ENCODE data around the gene LYVE1.

LYVE1 gene

GRCh38 chr11:10575346-10576034, 7.0 kb upstream of the LYVE1 start:
- no peak overlapping the region for H3K27ac ChIP-seq (ENCODE audit: low read depth, low read length, severe bottlenecking)
- WGBS, 2 experiments (ENCODE audit: insufficient coverage in 2 of 2): no CpG with 5 or more reads among the region's 3 CpGs
- H3K9me3 ChIP-seq (ENCODE audit: control insufficient read depth, low read length): no peaks in the 10 kb centered on the region
- H3K4me3 ChIP-seq (ENCODE audit: extremely low read depth, insufficient read depth, low read length, poor library complexity, severe bottlenecking): no peak overlapping the region
- H3K4me1 ChIP-seq (ENCODE audit: control insufficient read depth, insufficient read depth, low read length, poor library complexity, severe bottlenecking): peaks cover 35% of the 10 kb centered on the region
- no peaks in the 10 kb centered on the region for H3K36me3 ChIP-seq (ENCODE audit: control insufficient read depth, insufficient read depth, low read length)

- Histone ChIP-seq H3K4me1 (ENCODE audit: control insufficient read depth, insufficient read depth, low read length, poor library complexity, severe bottlenecking) (peaks cover 16% of the 10 kb centered on the region), H3K36me3 (ENCODE audit: control insufficient read depth, insufficient read depth, low read length) (no peaks in the 10 kb centered on the region), H3K9me3 (ENCODE audit: control insufficient read depth, low read length) (no peaks in the 10 kb centered on the region), H3K4me3 (ENCODE audit: extremely low read depth, insufficient read depth, low read length, poor library complexity, severe bottlenecking) (no peak overlapping the region), H3K27ac (ENCODE audit: low read depth, low read length, severe bottlenecking) (no peak overlapping the region)
- WGBS, 2 experiments (ENCODE audit: insufficient coverage in 2 of 2): 83 to 87% methylated on average over 2 to 3 of the region's 3 CpGs
Measured at GRCh38 chr11:10573556-10573955, 5.1 kb upstream of the LYVE1 start.

GRCh38 chr11:10573028-10573427, 4.6 kb upstream of the LYVE1 start:
- Histone ChIP-seq H3K9me3 (ENCODE audit: control insufficient read depth, low read length) (no peaks in the 10 kb centered on the region), H3K4me1 (ENCODE audit: control insufficient read depth, insufficient read depth, low read length, poor library complexity, severe bottlenecking) (peaks cover 16% of the 10 kb centered on the region), H3K36me3 (ENCODE audit: control insufficient read depth, insufficient read depth, low read length) (no peaks in the 10 kb centered on the region), H3K4me3 (ENCODE audit: extremely low read depth, insufficient read depth, low read length, poor library complexity, severe bottlenecking) (no peak overlapping the region), H3K27ac (ENCODE audit: low read depth, low read length, severe bottlenecking) (no peak overlapping the region)

- no peaks in the 10 kb centered on the region for H3K9me3 ChIP-seq (ENCODE audit: control insufficient read depth, low read length)
- H3K4me1 ChIP-seq (ENCODE audit: control insufficient read depth, insufficient read depth, low read length, poor library complexity, severe bottlenecking): peaks cover 16% of the 10 kb centered on the region
- no peaks in the 10 kb centered on the region for H3K36me3 ChIP-seq (ENCODE audit: control insufficient read depth, insufficient read depth, low read length)
- 92 to 100% methylated on average over 1 to 2 of the region's 2 CpGs for whole genome bisulfite sequencing, 2 experiments (ENCODE audit: insufficient coverage in 2 of 2)
- no peak overlapping the region for H3K27ac ChIP-seq (ENCODE audit: low read depth, low read length, severe bottlenecking)
- no peak overlapping the region for H3K4me3 ChIP-seq (ENCODE audit: extremely low read depth, insufficient read depth, low read length, poor library complexity, severe bottlenecking)
Measured at GRCh38 chr11:10572533-10572932, 4.1 kb upstream of the LYVE1 start.

- H3K27ac ChIP-seq (ENCODE audit: low read depth, low read length, severe bottlenecking): no peak overlapping the region
- no peaks in the 10 kb centered on the region for H3K4me1 ChIP-seq (ENCODE audit: control insufficient read depth, insufficient read depth, low read length, poor library complexity, severe bottlenecking)
- WGBS, 2 experiments (ENCODE audit: insufficient coverage in 2 of 2): no CpG with 5 or more reads among the region's 2 CpGs
- no peaks in the 10 kb centered on the region for H3K36me3 ChIP-seq (ENCODE audit: control insufficient read depth, insufficient read depth, low read length)
- H3K9me3 ChIP-seq (ENCODE audit: control insufficient read depth, low read length): no peaks in the 10 kb centered on the region
- H3K4me3 ChIP-seq (ENCODE audit: extremely low read depth, insufficient read depth, low read length, poor library complexity, severe bottlenecking): no peak overlapping the region
Measured at GRCh38 chr11:10567446-10567845, 1.0 kb downstream of the LYVE1 start.

- Histone ChIP-seq H3K4me1 (ENCODE audit: control insufficient read depth, insufficient read depth, low read length, poor library complexity, severe bottlenecking) (no peaks in the 10 kb centered on the region), H3K27ac (ENCODE audit: low read depth, low read length, severe bottlenecking) (no peak overlapping the region), H3K9me3 (ENCODE audit: control insufficient read depth, low read length) (no peaks in the 10 kb centered on the region), H3K4me3 (ENCODE audit: extremely low read depth, insufficient read depth, low read length, poor library complexity, severe bottlenecking) (no peak overlapping the region), H3K36me3 (ENCODE audit: control insufficient read depth, insufficient read depth, low read length) (no peaks in the 10 kb centered on the region)
- whole genome bisulfite sequencing, 2 experiments (ENCODE audit: insufficient coverage in 2 of 2): 95 to 97% methylated on average over 3 of the region's 6 CpGs
Measured at GRCh38 chr11:10566257-10566957, 2.1 kb downstream of the LYVE1 start.

- no peak overlapping the region for H3K27ac ChIP-seq (ENCODE audit: low read depth, low read length, severe bottlenecking)
- no peaks in the 10 kb centered on the region for H3K9me3 ChIP-seq (ENCODE audit: control insufficient read depth, low read length)
- no peak overlapping the region for H3K4me3 ChIP-seq (ENCODE audit: extremely low read depth, insufficient read depth, low read length, poor library complexity, severe bottlenecking)
- no peaks in the 10 kb centered on the region for H3K36me3 ChIP-seq (ENCODE audit: control insufficient read depth, insufficient read depth, low read length)
- no peaks in the 10 kb centered on the region for H3K4me1 ChIP-seq (ENCODE audit: control insufficient read depth, insufficient read depth, low read length, poor library complexity, severe bottlenecking)
- WGBS, 2 experiments (ENCODE audit: insufficient coverage in 2 of 2): 93 to 100% methylated on average over 4 of the region's 4 CpGs
Measured at GRCh38 chr11:10565493-10565892, 3.0 kb downstream of the LYVE1 start.

GRCh38 chr11:10564696-10565318, 3.7 kb downstream of the LYVE1 start:
- Histone ChIP-seq H3K9me3 (ENCODE audit: control insufficient read depth, low read length) (no peaks in the 10 kb centered on the region), H3K4me3 (ENCODE audit: extremely low read depth, insufficient read depth, low read length, poor library complexity, severe bottlenecking) (no peak overlapping the region)
- WGBS, 2 experiments (ENCODE audit: insufficient coverage in 2 of 2): no CpG with 5 or more reads among the region's 1 CpG

GRCh38 chr11:10564030-10564429, 4.4 kb downstream of the LYVE1 start:
- 87 to 93% methylated on average over 2 to 3 of the region's 3 CpGs for WGBS, 2 experiments (ENCODE audit: insufficient coverage in 2 of 2)
- Histone ChIP-seq H3K9me3 (ENCODE audit: control insufficient read depth, low read length) (no peaks in the 10 kb centered on the region), H3K36me3 (ENCODE audit: control insufficient read depth, insufficient read depth, low read length) (no peaks in the 10 kb centered on the region), H3K4me1 (ENCODE audit: control insufficient read depth, insufficient read depth, low read length, poor library complexity, severe bottlenecking) (no peaks in the 10 kb centered on the region), H3K4me3 (ENCODE audit: extremely low read depth, insufficient read depth, low read length, poor library complexity, severe bottlenecking) (no peak overlapping the region), H3K27ac (ENCODE audit: low read depth, low read length, severe bottlenecking) (no peak overlapping the region)

More at GRCh38 chr11:10564696-10565318, 3.7 kb downstream of the LYVE1 start:
- Histone ChIP-seq H3K27ac (ENCODE audit: low read depth, low read length, severe bottlenecking) (no peak overlapping the region), H3K36me3 (ENCODE audit: control insufficient read depth, insufficient read depth, low read length) (no peaks in the 10 kb centered on the region), H3K4me1 (ENCODE audit: control insufficient read depth, insufficient read depth, low read length, poor library complexity, severe bottlenecking) (no peaks in the 10 kb centered on the region)

- 91 to 100% methylated on average over 1 of the region's 1 CpG for WGBS, 2 experiments (ENCODE audit: insufficient coverage in 2 of 2)
- Histone ChIP-seq H3K36me3 (ENCODE audit: control insufficient read depth, insufficient read depth, low read length) (no peaks in the 10 kb centered on the region), H3K4me3 (ENCODE audit: extremely low read depth, insufficient read depth, low read length, poor library complexity, severe bottlenecking) (no peak overlapping the region), H3K9me3 (ENCODE audit: control insufficient read depth, low read length) (no peaks in the 10 kb centered on the region), H3K4me1 (ENCODE audit: control insufficient read depth, insufficient read depth, low read length, poor library complexity, severe bottlenecking) (no peaks in the 10 kb centered on the region), H3K27ac (ENCODE audit: low read depth, low read length, severe bottlenecking) (no peak overlapping the region)
Measured at GRCh38 chr11:10561947-10562346, 6.5 kb downstream of the LYVE1 start.
